Ishikawa (cell line): Measurements from ENCODE around the gene HCST.

ENCODE experiments used
- CEBPB ChIP-seq: IDR thresholded peaks from 2 replicates; pipeline ENCODE4 v1.6.1; 2012
- CREB1 ChIP-seq: IDR thresholded peaks from 2 replicates; pipeline ENCODE4 v1.6.1; 2012; ENCODE audit warnings: low read depth
- EGR1 ChIP-seq: IDR thresholded peaks from 2 replicates; pipeline ENCODE4 v1.6.1; 2012
- EP300 ChIP-seq: IDR thresholded peaks from 2 replicates; pipeline ENCODE4 v1.6.1; 2012; ENCODE audit warnings: borderline replicate concordance
- FOXM1 ChIP-seq: IDR thresholded peaks from 2 replicates; pipeline ENCODE4 v1.6.1; 2012; ENCODE audit warnings: low read depth, borderline replicate concordance
- NFIC ChIP-seq: IDR thresholded peaks from 2 replicates; pipeline ENCODE4 v1.6.1; 2012
- RAD21 ChIP-seq: IDR thresholded peaks from 2 replicates; pipeline ENCODE4 v1.6.1; 2012; ENCODE audit warnings: low read depth
- REST ChIP-seq: IDR thresholded peaks from 2 replicates; pipeline ENCODE4 v1.6.1; 2012; ENCODE audit warnings: low read depth, mild to moderate bottlenecking
- TAF1 ChIP-seq: IDR thresholded peaks from 2 replicates; pipeline ENCODE4 v1.6.1; 2012; ENCODE audit warnings: low read depth, mild to moderate bottlenecking
- TCF12 ChIP-seq: IDR thresholded peaks from 2 replicates; pipeline ENCODE4 v1.6.1; 2012; ENCODE audit warnings: low read depth
- TEAD4 ChIP-seq: IDR thresholded peaks from 2 replicates; pipeline ENCODE4 v1.6.1; 2012
- USF1 ChIP-seq: IDR thresholded peaks from 2 replicates; pipeline ENCODE4 v1.6.1; 2012
- YY1 ChIP-seq: IDR thresholded peaks from 2 replicates; pipeline ENCODE4 v1.6.1; 2012; ENCODE audit warnings: low read depth
- ZBTB7A ChIP-seq: IDR thresholded peaks from 2 replicates; pipeline ENCODE4 v1.6.1; 2012; ENCODE audit warnings: low read depth
- TF ChIP-seq, protein P1 (sequence below): IDR thresholded peaks from 2 replicates; pipeline ENCODE4 v1.6.1; 2012

HCST gene

GRCh38 chr19:35907377-35907745, 5.0 kb downstream of the HCST start:
- no peak for TF ChIP-seq ZBTB7A
- TF ChIP-seq TCF12, result no peak
- no peak for TF ChIP-seq YY1
- no peak for TF ChIP-seq CEBPB
- TF ChIP-seq EGR1, result no peak
- TF ChIP-seq NFIC, result no peak

- TF ChIP-seq NFIC (no peak), TAF1 (no peak), CREB1 (no peak), USF1 (no peak), FOXM1 (no peak), REST (no peak)
- TF ChIP-seq, protein P1, sequence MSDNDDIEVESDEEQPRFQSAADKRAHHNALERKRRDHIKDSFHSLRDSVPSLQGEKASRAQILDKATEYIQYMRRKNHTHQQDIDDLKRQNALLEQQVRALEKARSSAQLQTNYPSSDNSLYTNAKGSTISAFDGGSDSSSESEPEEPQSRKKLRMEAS, result no peak
Measured at GRCh38 chr19:35908010-35908441, 5.7 kb downstream of the HCST start, which contains the start of gene TYROBP. Gene TYROBP (minus strand): TSS chr19:35908295. CDS start chr19:35908228, 67 bp downstream.

- TF ChIP-seq NFIC (no peak), TEAD4 (no peak), FOXM1 (no peak), CREB1 (no peak), RAD21 (no peak), REST (no peak), EGR1 (no peak), ZBTB7A (no peak), EP300 (no peak), YY1 (no peak), TAF1 (no peak), USF1 (no peak), TCF12 (no peak), CEBPB (no peak)
- TF ChIP-seq, protein P1, result no peak
Measured at GRCh38 chr19:35908973-35909683, 6.8 kb downstream of the HCST start.

DNA sequence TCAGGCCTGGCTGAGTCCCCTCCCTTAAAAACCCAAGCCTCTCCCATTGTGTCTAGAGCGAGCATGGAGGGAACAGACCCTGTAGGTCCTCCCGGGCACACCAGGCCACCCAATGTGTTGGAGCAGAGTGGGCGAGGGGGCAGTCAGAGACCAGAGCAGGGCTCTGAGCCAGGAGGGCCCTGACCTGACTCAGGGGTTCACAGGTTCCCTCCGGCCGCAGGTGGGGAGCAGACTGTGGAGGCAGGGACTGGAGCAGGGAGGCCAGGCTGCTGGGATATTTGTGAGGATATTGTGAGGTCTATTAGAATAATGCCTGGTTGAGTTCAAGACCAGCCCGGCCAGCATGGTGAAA, 7.3 kb downstream of the HCST start:
- TF ChIP-seq TAF1, result no peak
- TF ChIP-seq TEAD4, result no peak
- no peak for TF ChIP-seq CREB1
- TF ChIP-seq USF1, result no peak
- TF ChIP-seq, protein P1, result no peak
- no peak for TF ChIP-seq RAD21
- TF ChIP-seq NFIC, result no peak
- no peak for TF ChIP-seq YY1
- TF ChIP-seq ZBTB7A, result no peak
- no peak for TF ChIP-seq TCF12

DNA sequence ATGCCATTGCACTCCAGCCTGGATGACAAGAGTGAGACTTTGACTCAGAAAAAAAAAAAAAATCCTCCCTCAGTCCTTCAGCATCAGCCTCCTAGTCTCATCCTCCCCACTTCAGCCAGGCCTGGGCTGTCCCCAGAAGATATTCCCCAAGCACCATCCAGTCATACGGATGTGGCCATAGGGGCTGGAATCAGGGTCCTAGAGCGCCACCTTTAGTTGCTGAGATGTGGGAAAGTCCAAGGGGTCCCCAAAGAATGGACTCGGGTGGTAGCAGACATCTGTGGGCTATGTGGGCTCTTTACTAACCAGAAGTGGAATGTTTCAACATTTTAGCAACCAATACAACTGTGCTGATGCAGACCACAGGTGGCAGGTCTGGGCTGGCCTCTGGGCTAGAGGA, 8.8 kb downstream of the HCST start:
- TF ChIP-seq RAD21 (peak; percentile 22; the same call in 1 of the 2 replicates), REST (no peak)
